H9 (cell line): ENCODE measurements around the gene GTF2A1L. TPM values are rescaled to one million over a fixed set of nuclear protein-coding genes. Genes with fewer than 3 reads are reported as not detected.

Experiments used
- DNase-seq: peaks from one replicate; pipeline ENCODE4 v3.0.0-alpha.2; 2017
- H2AFZ ChIP-seq: one replicate; pipeline ENCODE4 v1.6.1; 2013; ENCODE audit warnings: mild to moderate bottlenecking, low read length, control low read depth, moderate library complexity
- H2AK5ac ChIP-seq: 2 replicates; pipeline ENCODE4 v1.6.1; 2013; ENCODE audit warnings: low read length, control low read depth, mixed read lengths; ENCODE audit not compliant: insufficient read length
- H2BK120ac ChIP-seq: one replicate; pipeline ENCODE4 v1.6.1; 2013; ENCODE audit warnings: low read depth, mild to moderate bottlenecking, low read length, control low read depth, inconsistent platforms; ENCODE audit not compliant: poor library complexity, severe bottlenecking
- H2BK12ac ChIP-seq: 2 replicates; pipeline ENCODE4 v1.6.1; 2013; ENCODE audit warnings: low read length, control low read depth, mixed read lengths, low read depth; ENCODE audit not compliant: insufficient read length
- H2BK15ac ChIP-seq: 2 replicates; pipeline ENCODE4 v1.6.1; 2013; ENCODE audit warnings: low read depth, low read length, control low read depth
- H2BK20ac ChIP-seq: one replicate; pipeline ENCODE4 v1.6.1; 2013; ENCODE audit warnings: low read depth, mild to moderate bottlenecking, low read length, control low read depth, inconsistent platforms; ENCODE audit not compliant: poor library complexity, severe bottlenecking
- H2BK5ac ChIP-seq: 2 replicates; pipeline ENCODE4 v1.6.1; 2013; ENCODE audit warnings: low read length, control low read depth, mixed read lengths; ENCODE audit not compliant: insufficient read length
- H3K14ac ChIP-seq: 2 replicates; pipeline ENCODE4 v1.6.1; 2013; ENCODE audit warnings: low read length, control low read depth; ENCODE audit not compliant: insufficient read depth
- H3K18ac ChIP-seq: 2 replicates; pipeline ENCODE4 v1.6.1; 2013; ENCODE audit warnings: low read depth, mild to moderate bottlenecking, mixed read lengths, low read length, control low read depth; ENCODE audit not compliant: insufficient read length
- H3K23ac ChIP-seq: 2 replicates; pipeline ENCODE4 v1.6.1; 2013; ENCODE audit warnings: low read length, control low read depth, mixed read lengths, low read depth; ENCODE audit not compliant: insufficient read length
- H3K23me2 ChIP-seq: 2 replicates; pipeline ENCODE4 v1.6.1; 2013; ENCODE audit warnings: low read depth, mild to moderate bottlenecking, mixed read lengths, low read length, control low read depth; ENCODE audit not compliant: insufficient read length, poor library complexity, severe bottlenecking
- H3K27ac ChIP-seq: 2 replicates; pipeline ENCODE4 v1.5.1; 2013; ENCODE audit warnings: low read length, control low read depth, mixed read lengths, low read depth; ENCODE audit not compliant: insufficient read length
- H3K27me3 ChIP-seq: 2 replicates; pipeline ENCODE4 v1.6.1; 2013; ENCODE audit warnings: low read length, control low read depth, inconsistent platforms; ENCODE audit not compliant: insufficient read depth
- H3K4ac ChIP-seq: 2 replicates; pipeline ENCODE4 v1.6.1; 2013; ENCODE audit warnings: low read depth, mild to moderate bottlenecking, control low read depth, inconsistent platforms, low read length, moderate library complexity
- H3K4me1 ChIP-seq: 2 replicates; pipeline ENCODE4 v1.6.1; 2013; ENCODE audit warnings: low read length, control low read depth, inconsistent platforms; ENCODE audit not compliant: insufficient read depth
- H3K4me2 ChIP-seq: 2 replicates; pipeline ENCODE4 v1.6.1; 2013; ENCODE audit warnings: low read length, control low read depth, mixed read lengths; ENCODE audit not compliant: insufficient read length, insufficient read depth
- H3K56ac ChIP-seq: 2 replicates; pipeline ENCODE4 v1.6.1; 2013; ENCODE audit warnings: low read depth, mild to moderate bottlenecking, mixed read lengths, low read length, control low read depth; ENCODE audit not compliant: insufficient read length
- H3K79me1 ChIP-seq: 2 replicates; pipeline ENCODE4 v1.6.1; 2013; ENCODE audit warnings: low read depth, mild to moderate bottlenecking, moderate library complexity, low read length, control low read depth, inconsistent platforms; ENCODE audit not compliant: insufficient read depth, poor library complexity, severe bottlenecking
- H3K79me2 ChIP-seq: 2 replicates; pipeline ENCODE4 v1.6.1; 2013; ENCODE audit warnings: low read length, control low read depth, inconsistent platforms; ENCODE audit not compliant: insufficient read depth
- H3K9ac ChIP-seq: 2 replicates; pipeline ENCODE4 v1.6.1; 2013; ENCODE audit warnings: low read length, control low read depth, mixed read lengths; ENCODE audit not compliant: insufficient read length; ENCODE audit errors: extremely low read depth
- H3K9me3 ChIP-seq: one replicate; pipeline ENCODE4 v1.6.1; 2013; ENCODE audit warnings: low read depth, low read length, inconsistent platforms; ENCODE audit not compliant: control insufficient read depth
- H3T11ph ChIP-seq: one replicate; pipeline ENCODE4 v1.6.1; 2013; ENCODE audit warnings: mild to moderate bottlenecking, low read length, control low read depth, inconsistent platforms
- H4K20me1 ChIP-seq: one replicate; pipeline ENCODE4 v1.6.1; 2013; ENCODE audit not compliant: control insufficient read depth, insufficient read length, insufficient read depth
- H4K5ac ChIP-seq: 2 replicates; pipeline ENCODE4 v1.6.1; 2013; ENCODE audit warnings: low read depth, mild to moderate bottlenecking, mixed read lengths, low read length, control low read depth; ENCODE audit not compliant: insufficient read length
- H4K8ac ChIP-seq: replicated peaks from 2 replicates; pipeline ENCODE4 v1.6.1; 2013; ENCODE audit warnings: low read length, control low read depth, mixed read lengths, low read depth; ENCODE audit not compliant: insufficient read length
- H4K91ac ChIP-seq: 2 replicates; pipeline ENCODE4 v1.6.1; 2013; ENCODE audit warnings: low read depth, mild to moderate bottlenecking, moderate library complexity, mixed read lengths, low read length, control low read depth; ENCODE audit not compliant: insufficient read length
- H3K27ac Mint-ChIP-seq, 3 experiments: 2 replicates in 2 of 3; 3 replicates in 1 of 3; pipeline ENCODE4 v1.8.0; 2020 to 2021; ENCODE audit warnings: mixed read lengths in 3 of 3, mild to moderate bottlenecking in 1 of 3, moderate library complexity in 1 of 3
- H3K27me3 Mint-ChIP-seq: 2 replicates; pipeline ENCODE4 v1.8.0; 2021; ENCODE audit warnings: low read depth, mild to moderate bottlenecking, moderate library complexity, mixed read lengths
- H3K36me3 Mint-ChIP-seq, 3 experiments: 2 replicates in 2 of 3; 3 replicates in 1 of 3; pipeline ENCODE4 v1.8.0; 2020 to 2021; ENCODE audit warnings: low read depth in 3 of 3, mixed read lengths in 3 of 3; ENCODE audit not compliant: insufficient read depth in 1 of 3
- H3K4me1 Mint-ChIP-seq, 2 experiments: 2 replicates each; pipeline ENCODE4 v1.8.0; 2020; ENCODE audit warnings: mixed read lengths in 2 of 2
- H3K4me3 Mint-ChIP-seq, 2 experiments: 2 replicates in 1 of 2; 3 replicates in 1 of 2; pipeline ENCODE4 v1.8.0; 2020 to 2021; ENCODE audit warnings: mild to moderate bottlenecking in 2 of 2, mixed read lengths in 2 of 2, moderate library complexity in 1 of 2
- H3K9me3 Mint-ChIP-seq, 2 experiments: 2 replicates in 1 of 2; 3 replicates in 1 of 2; pipeline ENCODE4 v1.8.0; 2020; ENCODE audit warnings: mild to moderate bottlenecking in 2 of 2, mixed read lengths in 2 of 2, moderate library complexity in 1 of 2
- total RNA-seq: library from RNA; stranded (reverse); gene quantifications from 2 replicates; pipeline ENCODE4 v1.2.1, GENCODE V29; 2021
- TF ChIP-seq, protein P1 (sequence below): fragments of 200-600 bp; sonication (generic); conservative IDR thresholded peaks from 3 replicates; pipeline ENCODE4 v1.8.0; 2021; ENCODE audit warnings: antibody characterized with exemption, mild to moderate bottlenecking

The GTF2A1L gene
- total RNA-seq, 1 experiment from 2014 or later: not detected

DNA sequence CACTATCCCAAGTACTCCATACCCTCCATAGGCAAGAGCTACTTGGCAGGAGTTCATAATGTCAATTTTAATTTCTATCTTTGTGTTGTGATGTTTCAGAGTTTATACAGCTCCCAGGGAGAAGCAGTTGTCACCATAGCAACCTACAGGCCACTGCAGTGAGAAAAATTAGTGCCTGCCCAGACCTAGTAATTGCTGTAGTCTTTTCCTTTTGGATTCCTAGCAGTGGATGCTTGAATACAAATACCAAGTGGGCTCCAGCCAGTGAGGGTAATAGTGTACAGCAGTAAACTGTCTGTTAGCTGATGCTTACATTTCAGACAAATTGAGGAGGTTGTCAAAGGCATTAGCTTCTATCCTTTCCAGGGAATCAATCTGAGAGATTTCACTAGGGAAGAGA is 111.2 kb downstream of the GTF2A1L start:
- Histone ChIP-seq H2BK15ac (no peak overlapping the region), H4K91ac (no peak overlapping the region), H4K8ac (no peak overlapping the region), H3K4me1 (peaks cover 6% of the 10 kb centered on the region; the same call in 1 of the 2 replicates), H3K23ac (no peak overlapping the region), H2AFZ (no peak overlapping the region), H3K23me2 (no peaks in the 10 kb centered on the region), H3K18ac (no peak overlapping the region), H3K9me3 (no peaks in the 10 kb centered on the region), H2AK5ac (no peak overlapping the region), H3K79me2 (no peaks in the 10 kb centered on the region), H4K20me1 (no peaks in the 10 kb centered on the region), H3K4me2 (no peak overlapping the region), H3K79me1 (no peaks in the 10 kb centered on the region), H3K56ac (no peak overlapping the region), H3K9ac (no peak overlapping the region), H3K27me3 (no peaks in the 10 kb centered on the region), H2BK5ac (no peak overlapping the region), H3K14ac (no peak overlapping the region), H3K27ac (no peak overlapping the region), H4K5ac (no peak overlapping the region), H2BK12ac (no peak overlapping the region), H3K4ac (no peak overlapping the region), H2BK20ac (no peak overlapping the region), H3T11ph (no peak overlapping the region), H2BK120ac (no peak overlapping the region)
- no peak overlapping the region; a peak in 1 of 7 replicates for H3K27ac Mint-ChIP-seq
- TF ChIP-seq, protein P1, sequence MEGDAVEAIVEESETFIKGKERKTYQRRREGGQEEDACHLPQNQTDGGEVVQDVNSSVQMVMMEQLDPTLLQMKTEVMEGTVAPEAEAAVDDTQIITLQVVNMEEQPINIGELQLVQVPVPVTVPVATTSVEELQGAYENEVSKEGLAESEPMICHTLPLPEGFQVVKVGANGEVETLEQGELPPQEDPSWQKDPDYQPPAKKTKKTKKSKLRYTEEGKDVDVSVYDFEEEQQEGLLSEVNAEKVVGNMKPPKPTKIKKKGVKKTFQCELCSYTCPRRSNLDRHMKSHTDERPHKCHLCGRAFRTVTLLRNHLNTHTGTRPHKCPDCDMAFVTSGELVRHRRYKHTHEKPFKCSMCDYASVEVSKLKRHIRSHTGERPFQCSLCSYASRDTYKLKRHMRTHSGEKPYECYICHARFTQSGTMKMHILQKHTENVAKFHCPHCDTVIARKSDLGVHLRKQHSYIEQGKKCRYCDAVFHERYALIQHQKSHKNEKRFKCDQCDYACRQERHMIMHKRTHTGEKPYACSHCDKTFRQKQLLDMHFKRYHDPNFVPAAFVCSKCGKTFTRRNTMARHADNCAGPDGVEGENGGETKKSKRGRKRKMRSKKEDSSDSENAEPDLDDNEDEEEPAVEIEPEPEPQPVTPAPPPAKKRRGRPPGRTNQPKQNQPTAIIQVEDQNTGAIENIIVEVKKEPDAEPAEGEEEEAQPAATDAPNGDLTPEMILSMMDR: no peak
- H3K27me3 Mint-ChIP-seq: no peaks in the 10 kb centered on the region
- H3K9me3 Mint-ChIP-seq: no peaks in the 10 kb centered on the region
- H3K4me3 Mint-ChIP-seq: no peak overlapping the region
- H3K36me3 Mint-ChIP-seq: no peaks in the 10 kb centered on the region
- DNase-seq: no peak
- H3K4me1 Mint-ChIP-seq: peaks cover 21 to 39% of the 10 kb centered on the region in 2 experiments

Other genes with a start within 250 kb of the GTF2A1L start
- gene PPP1R21, start 177.1 kb upstream of the GTF2A1L start, total RNA-seq: 15.8 and 20.2 TPM in 2 replicates
- 4.9 and 5.5 TPM in 2 replicates for gene STON1, start 87.7 kb upstream of the GTF2A1L start, total RNA-seq
- gene LHCGR, start 137.9 kb downstream of the GTF2A1L start, total RNA-seq: 0.33 and 0.44 TPM in 2 replicates